ENCODE measurements around the gene RFFL.
"Not testable (repeated sequence)": the region's sequence is repeated elsewhere in the genome, so short reads cannot be mapped to it uniquely, and the experiment has no call there.

Gene RFFL

GRCh38 chr17:35053204-35053603, 10.3 kb downstream of the RFFL start:
- H3K36me3 ChIP-seq (ENCODE audit: control insufficient read depth, insufficient read depth, low read length) = no peaks in the 10 kb centered on the region
- no peak overlapping the region for H3K9ac ChIP-seq (ENCODE audit: low read depth, low read length)
- H3K27me3 ChIP-seq (ENCODE audit: control insufficient read depth, insufficient read depth, low read length) = no peaks in the 10 kb centered on the region
- H3K4me3 ChIP-seq (ENCODE audit: low read depth, low read length) = no peak overlapping the region
- no peaks in the 10 kb centered on the region for H3K4me1 ChIP-seq (ENCODE audit: control insufficient read depth, insufficient read depth, low read length)
- H3K9me3 ChIP-seq (ENCODE audit: control insufficient read depth, insufficient read depth, low read length) = no peaks in the 10 kb centered on the region

GRCh38 chr17:35052780-35053179, 10.7 kb downstream of the RFFL start:
- H3K9ac ChIP-seq (ENCODE audit: low read depth, low read length) = no peak overlapping the region
- no peak overlapping the region for H3K4me3 ChIP-seq (ENCODE audit: low read depth, low read length)
- H3K27me3 ChIP-seq (ENCODE audit: control insufficient read depth, insufficient read depth, low read length) = no peaks in the 10 kb centered on the region
- H3K9me3 ChIP-seq (ENCODE audit: control insufficient read depth, insufficient read depth, low read length) = no peaks in the 10 kb centered on the region
- no peaks in the 10 kb centered on the region for H3K36me3 ChIP-seq (ENCODE audit: control insufficient read depth, insufficient read depth, low read length)
- H3K4me1 ChIP-seq (ENCODE audit: control insufficient read depth, insufficient read depth, low read length) = no peaks in the 10 kb centered on the region

GRCh38 chr17:35052241-35052610, 11.3 kb downstream of the RFFL start:
- Histone ChIP-seq H3K27me3 (ENCODE audit: control insufficient read depth, insufficient read depth, low read length) (no peaks in the 10 kb centered on the region), H3K9ac (ENCODE audit: low read depth, low read length) (no peak overlapping the region), H3K4me1 (ENCODE audit: control insufficient read depth, insufficient read depth, low read length) (peaks cover 2% of the 10 kb centered on the region), H3K4me3 (ENCODE audit: low read depth, low read length) (no peak overlapping the region), H3K9me3 (ENCODE audit: control insufficient read depth, insufficient read depth, low read length) (no peaks in the 10 kb centered on the region), H3K36me3 (ENCODE audit: control insufficient read depth, insufficient read depth, low read length) (no peaks in the 10 kb centered on the region)

GRCh38 chr17:35051579-35052240, 11.8 kb downstream of the RFFL start:
- Histone ChIP-seq H3K27me3 (ENCODE audit: control insufficient read depth, insufficient read depth, low read length) (no peaks in the 10 kb centered on the region), H3K4me1 (ENCODE audit: control insufficient read depth, insufficient read depth, low read length) (peaks cover 4% of the 10 kb centered on the region), H3K9ac (ENCODE audit: low read depth, low read length) (no peak overlapping the region), H3K9me3 (ENCODE audit: control insufficient read depth, insufficient read depth, low read length) (no peaks in the 10 kb centered on the region), H3K4me3 (ENCODE audit: low read depth, low read length) (no peak overlapping the region), H3K36me3 (ENCODE audit: control insufficient read depth, insufficient read depth, low read length) (no peaks in the 10 kb centered on the region)

GRCh38 chr17:35051183-35051578, 12.3 kb downstream of the RFFL start:
- H3K9ac ChIP-seq (ENCODE audit: low read depth, low read length) = no peak overlapping the region
- no peaks in the 10 kb centered on the region for H3K9me3 ChIP-seq (ENCODE audit: control insufficient read depth, insufficient read depth, low read length)
- H3K4me3 ChIP-seq (ENCODE audit: low read depth, low read length) = no peak overlapping the region
- no peaks in the 10 kb centered on the region for H3K36me3 ChIP-seq (ENCODE audit: control insufficient read depth, insufficient read depth, low read length)
- H3K4me1 ChIP-seq (ENCODE audit: control insufficient read depth, insufficient read depth, low read length) = peaks cover 4% of the 10 kb centered on the region
- no peaks in the 10 kb centered on the region for H3K27me3 ChIP-seq (ENCODE audit: control insufficient read depth, insufficient read depth, low read length)

- Histone ChIP-seq H3K9ac (ENCODE audit: low read depth, low read length) (no peak overlapping the region), H3K4me1 (ENCODE audit: control insufficient read depth, insufficient read depth, low read length) (peaks cover 4% of the 10 kb centered on the region), H3K4me3 (ENCODE audit: low read depth, low read length) (no peak overlapping the region), H3K36me3 (ENCODE audit: control insufficient read depth, insufficient read depth, low read length) (no peaks in the 10 kb centered on the region), H3K9me3 (ENCODE audit: control insufficient read depth, insufficient read depth, low read length) (no peaks in the 10 kb centered on the region), H3K27me3 (ENCODE audit: control insufficient read depth, insufficient read depth, low read length) (no peaks in the 10 kb centered on the region)
These were observed 13.3 kb downstream of the RFFL start for GRCh38 chr17:35050170-35050569.

- Histone ChIP-seq H3K27me3 (ENCODE audit: control insufficient read depth, insufficient read depth, low read length) (no peaks in the 10 kb centered on the region), H3K9ac (ENCODE audit: low read depth, low read length) (no peak overlapping the region), H3K36me3 (ENCODE audit: control insufficient read depth, insufficient read depth, low read length) (no peaks in the 10 kb centered on the region), H3K9me3 (ENCODE audit: control insufficient read depth, insufficient read depth, low read length) (no peaks in the 10 kb centered on the region), H3K4me1 (ENCODE audit: control insufficient read depth, insufficient read depth, low read length) (peaks cover 4% of the 10 kb centered on the region), H3K4me3 (ENCODE audit: low read depth, low read length) (no peak overlapping the region)
These were observed 14.7 kb downstream of the RFFL start for GRCh38 chr17:35048685-35049379.

- H3K4me1 ChIP-seq (ENCODE audit: control insufficient read depth, insufficient read depth, low read length) = peaks cover 4% of the 10 kb centered on the region
- no peak overlapping the region for H3K4me3 ChIP-seq (ENCODE audit: low read depth, low read length)
- no peaks in the 10 kb centered on the region for H3K9me3 ChIP-seq (ENCODE audit: control insufficient read depth, insufficient read depth, low read length)
- H3K9ac ChIP-seq (ENCODE audit: low read depth, low read length) = no peak overlapping the region
- H3K36me3 ChIP-seq (ENCODE audit: control insufficient read depth, insufficient read depth, low read length) = no peaks in the 10 kb centered on the region
- no peaks in the 10 kb centered on the region for H3K27me3 ChIP-seq (ENCODE audit: control insufficient read depth, insufficient read depth, low read length)
These were observed 16.7 kb downstream of the RFFL start for GRCh38 chr17:35046740-35047283.

GRCh38 chr17:35046245-35046644, 17.3 kb downstream of the RFFL start:
- no peaks in the 10 kb centered on the region for H3K27me3 ChIP-seq (ENCODE audit: control insufficient read depth, insufficient read depth, low read length)
- no peaks in the 10 kb centered on the region for H3K36me3 ChIP-seq (ENCODE audit: control insufficient read depth, insufficient read depth, low read length)
- peaks cover 4% of the 10 kb centered on the region for H3K4me1 ChIP-seq (ENCODE audit: control insufficient read depth, insufficient read depth, low read length)
- H3K9me3 ChIP-seq (ENCODE audit: control insufficient read depth, insufficient read depth, low read length) = no peaks in the 10 kb centered on the region
- H3K9ac ChIP-seq (ENCODE audit: low read depth, low read length) = no peak overlapping the region
- H3K4me3 ChIP-seq (ENCODE audit: low read depth, low read length) = no peak overlapping the region

- H3K9ac ChIP-seq (ENCODE audit: low read depth, low read length); H3K4me3 ChIP-seq (ENCODE audit: low read depth, low read length): not testable (repeated sequence)
These were observed 18.0 kb downstream of the RFFL start for GRCh38 chr17:35045458-35045979.

GRCh38 chr17:35044181-35044580, 19.3 kb downstream of the RFFL start:
- Histone ChIP-seq H3K9me3 (ENCODE audit: control insufficient read depth, insufficient read depth, low read length) (no peaks in the 10 kb centered on the region), H3K36me3 (ENCODE audit: control insufficient read depth, insufficient read depth, low read length) (no peaks in the 10 kb centered on the region), H3K4me1 (ENCODE audit: control insufficient read depth, insufficient read depth, low read length) (peaks cover 4% of the 10 kb centered on the region), H3K27me3 (ENCODE audit: control insufficient read depth, insufficient read depth, low read length) (no peaks in the 10 kb centered on the region), H3K9ac (ENCODE audit: low read depth, low read length) (no peak overlapping the region), H3K4me3 (ENCODE audit: low read depth, low read length) (no peak overlapping the region)

More at GRCh38 chr17:35045458-35045979, 18.0 kb downstream of the RFFL start:
- H3K27me3 ChIP-seq (ENCODE audit: control insufficient read depth, insufficient read depth, low read length); H3K36me3 ChIP-seq (ENCODE audit: control insufficient read depth, insufficient read depth, low read length); H3K4me1 ChIP-seq (ENCODE audit: control insufficient read depth, insufficient read depth, low read length); H3K9me3 ChIP-seq (ENCODE audit: control insufficient read depth, insufficient read depth, low read length): not testable (repeated sequence)

GRCh38 chr17:35041390-35041789, 22.1 kb downstream of the RFFL start:
- no peaks in the 10 kb centered on the region for H3K4me1 ChIP-seq (ENCODE audit: control insufficient read depth, insufficient read depth, low read length)
- H3K4me3 ChIP-seq (ENCODE audit: low read depth, low read length) = no peak overlapping the region
- H3K36me3 ChIP-seq (ENCODE audit: control insufficient read depth, insufficient read depth, low read length) = no peaks in the 10 kb centered on the region
- H3K9me3 ChIP-seq (ENCODE audit: control insufficient read depth, insufficient read depth, low read length) = no peaks in the 10 kb centered on the region
- no peaks in the 10 kb centered on the region for H3K27me3 ChIP-seq (ENCODE audit: control insufficient read depth, insufficient read depth, low read length)
- H3K9ac ChIP-seq (ENCODE audit: low read depth, low read length) = no peak overlapping the region

Data from iPS-15b (cell line).